Natural killer cell treated with Interleukin-12 subunit alpha and Interleukin-12 subunit beta and Interleukin-15 and Interleukin-18, amount 100 ng/mL, for 72 hours (primary cell): ENCODE measurements around the gene LRP1B. TPM values are rescaled to one million over a fixed set of nuclear protein-coding genes. Genes with fewer than 3 reads are reported as not detected.

Experiments used
- ATAC-seq, 2 donors: fragments of 150-1000 bp; cut with Tn5 transposase in 1 of 2; sonication (Bioruptor Pico), chemical (Tn5 transposase) in 1 of 2; 2 replicates each; pipeline ENCODE4 v1.10.0; 2021
- DNase-seq: peaks from one replicate; pipeline ENCODE4 v3.0.0; 2022; ENCODE audit warnings: low spot score
- H3K27ac Mint-ChIP-seq, 2 donors: 1 replicate in 1 of 2; 2 replicates in 1 of 2; pipeline ENCODE4 v1.8.0; 2022; ENCODE audit warnings: mixed read lengths in 2 of 2, mild to moderate bottlenecking in 1 of 2, moderate library complexity in 1 of 2
- H3K27me3 Mint-ChIP-seq, 2 donors: 1 replicate in 1 of 2; 2 replicates in 1 of 2; pipeline ENCODE4 v1.8.0; 2022; ENCODE audit warnings: mixed read lengths in 2 of 2
- H3K36me3 Mint-ChIP-seq: one replicate; pipeline ENCODE4 v1.8.0; 2022; ENCODE audit warnings: mixed read lengths
- H3K4me1 Mint-ChIP-seq, 2 donors: 1 replicate in 1 of 2; 2 replicates in 1 of 2; pipeline ENCODE4 v1.8.0; 2022; ENCODE audit warnings: low read depth in 2 of 2, mixed read lengths in 2 of 2, mild to moderate bottlenecking in 1 of 2
- H3K4me3 Mint-ChIP-seq: one replicate; pipeline ENCODE4 v1.8.0; 2022; ENCODE audit warnings: mixed read lengths
- H3K9me3 Mint-ChIP-seq: 2 replicates; pipeline ENCODE4 v1.8.0; 2022; ENCODE audit warnings: mixed read lengths
- total RNA-seq, 2 donors: library from RNA; stranded (reverse); gene quantifications; one replicate each; pipeline ENCODE4 v1.2.3, GENCODE V29; 2022

The LRP1B gene
- total RNA-seq, 2 donors from 2014 or later = not detected

GRCh38 chr2:142134911-142135310 lies 4.1 kb upstream of the LRP1B start:
- no peak for DNase-seq
- ATAC-seq = no peak
- Mint-ChIP-seq H3K9me3 (peaks cover 4% of the 10 kb centered on the region), H3K4me3 (no peak overlapping the region), H3K27ac (no peak overlapping the region), H3K36me3 (peaks cover 5% of the 10 kb centered on the region), H3K27me3 (peaks cover 9 to 11% of the 10 kb centered on the region in 2 donors), H3K4me1 (peaks cover 4 to 9% of the 10 kb centered on the region in 2 donors)

GRCh38 chr2:142130111-142131009 lies 456 bp downstream of the LRP1B start:
- H3K36me3 Mint-ChIP-seq = peaks cover 9% of the 10 kb centered on the region
- H3K4me1 Mint-ChIP-seq = peaks cover 4 to 9% of the 10 kb centered on the region in 2 donors
- H3K9me3 Mint-ChIP-seq = peaks cover 4% of the 10 kb centered on the region
- DNase-seq (no peak), ATAC-seq (no peak)
- peak overlapping the region; percentile 45 for H3K4me3 Mint-ChIP-seq
- H3K27me3 Mint-ChIP-seq = peaks cover 17 to 22% of the 10 kb centered on the region in 2 donors
- H3K27ac Mint-ChIP-seq = no peak overlapping the region

- peaks cover 5% of the 10 kb centered on the region for H3K9me3 Mint-ChIP-seq
- H3K27ac Mint-ChIP-seq = no peak overlapping the region
- peaks cover 17 to 22% of the 10 kb centered on the region in 2 donors for H3K27me3 Mint-ChIP-seq
- no peak for DNase-seq
- no peak for ATAC-seq
- peaks cover 4 to 9% of the 10 kb centered on the region in 2 donors for H3K4me1 Mint-ChIP-seq
- no peak overlapping the region for H3K4me3 Mint-ChIP-seq
- H3K36me3 Mint-ChIP-seq = peaks cover 9% of the 10 kb centered on the region
Observed at GRCh38 chr2:142128105-142128504, 2.7 kb downstream of the LRP1B start.

- Mint-ChIP-seq H3K27ac (no peak overlapping the region), H3K9me3 (peaks cover 5% of the 10 kb centered on the region), H3K4me1 (peaks cover 4 to 9% of the 10 kb centered on the region in 2 donors), H3K27me3 (peaks cover 17 to 22% of the 10 kb centered on the region in 2 donors), H3K36me3 (peaks cover 9% of the 10 kb centered on the region), H3K4me3 (no peak overlapping the region)
- DNase-seq (no peak), ATAC-seq (no peak)
Observed at GRCh38 chr2:142127248-142127647, 3.6 kb downstream of the LRP1B start.

GRCh38 chr2:142124706-142125105 lies 6.1 kb downstream of the LRP1B start:
- Mint-ChIP-seq H3K4me3 (no peak overlapping the region), H3K4me1 (no peaks in the 10 kb centered on the region), H3K9me3 (peaks cover 14% of the 10 kb centered on the region), H3K27me3 (peaks cover 4 to 11% of the 10 kb centered on the region in 2 donors), H3K36me3 (peaks cover 3% of the 10 kb centered on the region), H3K27ac (no peak overlapping the region)
- DNase-seq (no peak), ATAC-seq (no peak)

GRCh38 chr2:142119347-142119746 lies 11.5 kb downstream of the LRP1B start:
- no peak overlapping the region for H3K27ac Mint-ChIP-seq
- no peaks in the 10 kb centered on the region for H3K36me3 Mint-ChIP-seq
- H3K4me1 Mint-ChIP-seq = no peaks in the 10 kb centered on the region
- H3K4me3 Mint-ChIP-seq = no peak overlapping the region
- ATAC-seq (no peak), DNase-seq (no peak)
- peaks cover 11% of the 10 kb centered on the region for H3K9me3 Mint-ChIP-seq
- H3K27me3 Mint-ChIP-seq = no peaks in the 10 kb centered on the region

GRCh38 chr2:142112757-142113221 lies 18.0 kb downstream of the LRP1B start:
- Mint-ChIP-seq H3K9me3 (peaks cover 7% of the 10 kb centered on the region), H3K4me3 (no peak overlapping the region), H3K27me3 (no peaks in the 10 kb centered on the region), H3K36me3 (no peaks in the 10 kb centered on the region), H3K27ac (no peak overlapping the region), H3K4me1 (no peaks in the 10 kb centered on the region)
- ATAC-seq = no peak
- DNase-seq = no peak

GRCh38 chr2:142104134-142104758 lies 26.6 kb downstream of the LRP1B start:
- no peak overlapping the region for H3K27ac Mint-ChIP-seq
- no peak for DNase-seq
- H3K36me3 Mint-ChIP-seq = no peaks in the 10 kb centered on the region
- H3K9me3 Mint-ChIP-seq = no peaks in the 10 kb centered on the region
- ATAC-seq = no peak
- no peaks in the 10 kb centered on the region for H3K27me3 Mint-ChIP-seq
- H3K4me3 Mint-ChIP-seq = no peak overlapping the region
- H3K4me1 Mint-ChIP-seq = no peaks in the 10 kb centered on the region

- Mint-ChIP-seq H3K4me1 (no peaks in the 10 kb centered on the region), H3K27ac (no peak overlapping the region), H3K4me3 (no peak overlapping the region), H3K27me3 (no peaks in the 10 kb centered on the region), H3K9me3 (no peaks in the 10 kb centered on the region), H3K36me3 (no peaks in the 10 kb centered on the region)
- no peak for ATAC-seq
- DNase-seq = no peak
Observed at GRCh38 chr2:142100970-142101369, 29.8 kb downstream of the LRP1B start.

- Mint-ChIP-seq H3K4me3 (no peak overlapping the region), H3K9me3 (no peaks in the 10 kb centered on the region), H3K4me1 (no peaks in the 10 kb centered on the region), H3K27ac (no peak overlapping the region), H3K36me3 (no peaks in the 10 kb centered on the region), H3K27me3 (no peaks in the 10 kb centered on the region)
- no peak for DNase-seq
- ATAC-seq = no peak
Observed at GRCh38 chr2:142100139-142100873, 30.5 kb downstream of the LRP1B start.

GRCh38 chr2:142097711-142098110 lies 33.1 kb downstream of the LRP1B start:
- no peak overlapping the region for H3K27ac Mint-ChIP-seq
- H3K9me3 Mint-ChIP-seq = no peaks in the 10 kb centered on the region
- no peak overlapping the region for H3K4me3 Mint-ChIP-seq
- no peaks in the 10 kb centered on the region for H3K4me1 Mint-ChIP-seq
- H3K27me3 Mint-ChIP-seq = no peaks in the 10 kb centered on the region
- DNase-seq (no peak), ATAC-seq (no peak)
- no peaks in the 10 kb centered on the region for H3K36me3 Mint-ChIP-seq

GRCh38 chr2:142095647-142096046 lies 35.2 kb downstream of the LRP1B start:
- Mint-ChIP-seq H3K27ac (no peak overlapping the region), H3K4me1 (no peaks in the 10 kb centered on the region), H3K4me3 (no peak overlapping the region), H3K27me3 (no peaks in the 10 kb centered on the region), H3K36me3 (no peaks in the 10 kb centered on the region), H3K9me3 (no peaks in the 10 kb centered on the region)
- DNase-seq = no peak
- ATAC-seq = no peak

GRCh38 chr2:142094233-142094632 lies 36.6 kb downstream of the LRP1B start:
- Mint-ChIP-seq H3K9me3 (no peaks in the 10 kb centered on the region), H3K4me3 (no peak overlapping the region), H3K27ac (no peak overlapping the region), H3K36me3 (no peaks in the 10 kb centered on the region), H3K4me1 (no peaks in the 10 kb centered on the region), H3K27me3 (no peaks in the 10 kb centered on the region)
- DNase-seq (no peak), ATAC-seq (no peak)
